Measurements from ENCODE around the gene MID2.
"Not testable (repeated sequence)": the region's sequence is repeated elsewhere in the genome, so short reads cannot be mapped to it uniquely, and the experiment has no call there.

MID2 gene

DNA sequence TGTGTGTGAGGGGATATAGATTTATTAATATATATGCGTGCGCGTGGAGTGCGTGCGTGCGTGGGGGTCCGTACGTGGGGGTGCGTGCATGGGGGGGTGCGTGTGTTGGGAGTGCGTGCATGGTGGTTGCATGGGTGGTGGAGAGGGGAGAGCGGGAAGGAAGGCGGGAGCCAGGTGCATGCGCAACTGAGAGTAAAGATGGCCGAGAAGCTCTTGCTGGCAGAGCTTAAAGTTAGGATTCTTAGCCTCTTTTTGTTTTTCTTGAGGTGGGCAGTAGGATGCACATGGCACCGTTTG lies 110.7 kb downstream of the MID2 start:
- no peak for DNase-seq (ENCODE audit: low read depth in 2 of 2, low spot score in 1 of 2)

DNA sequence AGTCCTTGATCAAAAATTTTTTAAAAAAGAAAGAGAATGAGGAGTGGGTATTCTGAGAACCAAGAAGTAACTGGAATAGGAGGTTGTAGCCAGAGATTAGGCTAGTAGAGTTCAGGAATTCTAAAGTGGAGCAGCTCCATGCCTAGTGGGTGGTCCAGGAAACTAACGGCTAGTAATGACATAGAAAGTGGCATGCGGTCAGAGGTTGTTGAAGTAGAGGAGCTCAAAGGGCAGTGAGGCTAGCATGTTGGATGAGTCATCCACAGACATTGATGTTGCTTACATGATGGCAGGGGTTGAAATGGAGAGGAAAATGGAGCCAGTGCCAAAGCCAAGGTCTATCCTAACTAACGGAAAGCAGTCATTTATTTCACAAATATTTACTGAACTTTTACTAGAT lies 114.4 kb downstream of the MID2 start:
- DNase-seq (ENCODE audit: low read depth in 2 of 2, low spot score in 1 of 2), result no peak

DNA sequence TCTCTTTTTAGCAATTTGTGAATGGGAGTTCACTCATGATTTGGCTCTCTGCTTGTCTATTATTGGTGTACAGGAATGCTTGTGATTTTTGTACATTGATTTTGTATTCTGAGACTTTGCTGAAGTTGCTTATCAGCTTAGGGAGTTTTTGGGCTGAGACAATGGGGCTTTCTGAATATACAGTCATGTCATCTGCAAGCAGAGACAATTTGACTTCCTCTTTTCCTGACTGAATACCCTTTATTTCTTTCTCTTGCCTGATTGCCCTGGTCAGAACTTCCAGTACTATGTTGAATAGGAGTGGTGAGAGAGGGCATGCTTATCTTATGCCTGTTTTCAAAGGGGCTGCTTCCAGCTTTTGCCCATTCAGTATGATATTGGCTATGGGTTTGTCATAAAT lies 129.7 kb downstream of the MID2 start:
- DNase-seq (ENCODE audit: low read depth in 2 of 2, low spot score in 1 of 2), result not testable (repeated sequence)

DNA sequence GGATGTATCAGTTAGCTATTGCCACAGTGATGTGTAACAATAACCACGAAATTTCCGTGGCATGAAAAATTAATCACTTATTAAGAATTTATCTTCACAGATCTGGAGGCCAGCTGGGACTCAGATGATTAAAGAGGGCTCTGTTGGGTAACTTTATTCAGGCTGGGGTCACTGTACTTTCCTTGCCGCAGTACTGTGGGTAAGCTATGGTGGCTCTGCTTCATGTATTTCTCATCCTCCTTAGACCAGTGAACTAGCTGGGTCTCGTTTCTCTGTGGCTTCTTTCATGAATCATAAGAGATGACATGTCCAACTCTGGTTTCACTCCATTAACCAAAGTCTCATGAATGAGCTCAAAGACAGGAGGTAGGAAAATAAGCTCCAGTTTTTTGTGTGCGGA lies 143.0 kb downstream of the MID2 start:
- DNase-seq (ENCODE audit: low read depth in 2 of 2, low spot score in 1 of 2), result no peak

DNA sequence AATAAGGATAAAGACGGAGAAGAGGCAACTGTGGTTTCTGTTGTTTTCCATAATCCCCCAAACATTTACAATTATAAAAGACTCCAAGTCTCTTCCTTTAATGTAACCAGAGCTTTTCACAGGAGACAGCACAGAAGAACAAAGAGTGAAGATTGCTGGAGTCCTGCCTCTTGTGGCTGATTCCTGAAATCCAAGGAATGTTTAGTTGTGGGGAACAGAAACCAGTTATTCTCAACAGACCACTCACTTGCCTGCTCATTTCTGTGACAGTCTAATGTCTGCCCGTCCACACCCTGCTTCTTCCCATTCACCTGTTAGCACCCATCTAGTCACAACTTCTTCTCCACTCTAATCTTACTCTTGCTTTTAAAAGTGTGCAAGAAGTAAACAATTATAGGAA lies 144.4 kb downstream of the MID2 start:
- DNase-seq (ENCODE audit: low read depth in 2 of 2, low spot score in 1 of 2), result no peak

DNA sequence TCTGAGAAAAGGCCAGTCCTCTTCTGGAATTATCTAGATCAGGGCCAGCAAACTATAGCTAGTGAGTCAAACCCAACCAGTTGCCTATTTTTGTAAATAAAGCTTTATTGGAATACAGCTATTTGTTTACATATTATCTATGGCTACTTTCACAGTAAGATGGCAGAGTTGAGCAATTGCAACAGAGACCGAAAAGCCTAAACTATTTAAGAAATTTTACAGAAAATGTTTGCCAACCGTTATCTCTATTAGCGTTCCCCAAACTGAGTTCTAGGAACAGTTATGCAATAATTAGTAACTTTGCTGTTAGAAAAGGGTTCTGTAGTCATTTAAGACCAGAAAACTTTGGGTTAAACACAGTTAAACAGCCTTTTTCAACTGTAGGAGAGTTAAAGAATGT lies 146.0 kb downstream of the MID2 start:
- no peak for DNase-seq (ENCODE audit: low read depth in 2 of 2, low spot score in 1 of 2)
